Suppressor macrophage (primary cell): ENCODE results near the gene AGTRAP.

Experiments
- DNase-seq, 4 experiments: peaks; one replicate each; pipeline ENCODE4 v3.0.0-alpha.2; 2020 to 2022

The AGTRAP gene

DNA sequence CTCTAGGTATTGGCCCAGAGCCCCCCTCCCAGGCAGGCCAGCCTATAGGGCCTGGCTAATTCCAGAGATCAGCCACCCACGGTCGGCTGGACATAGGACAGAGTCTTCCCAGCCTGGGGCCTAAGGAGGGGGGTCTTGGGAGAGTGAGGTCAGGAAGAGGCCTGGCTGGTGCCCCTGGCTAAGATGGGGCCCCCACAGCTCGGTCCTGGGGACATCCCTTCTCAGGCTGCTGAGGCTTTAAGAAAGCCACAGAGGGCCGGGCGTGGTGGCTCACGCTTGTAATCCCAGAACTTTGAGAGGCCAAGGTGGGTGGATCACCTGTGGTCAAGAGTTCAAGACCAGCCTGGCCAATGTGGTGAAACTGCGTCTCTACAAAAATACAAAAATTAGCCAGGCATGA lies 28.6 kb downstream of the AGTRAP start:
- DNase-seq: no peak

DNA sequence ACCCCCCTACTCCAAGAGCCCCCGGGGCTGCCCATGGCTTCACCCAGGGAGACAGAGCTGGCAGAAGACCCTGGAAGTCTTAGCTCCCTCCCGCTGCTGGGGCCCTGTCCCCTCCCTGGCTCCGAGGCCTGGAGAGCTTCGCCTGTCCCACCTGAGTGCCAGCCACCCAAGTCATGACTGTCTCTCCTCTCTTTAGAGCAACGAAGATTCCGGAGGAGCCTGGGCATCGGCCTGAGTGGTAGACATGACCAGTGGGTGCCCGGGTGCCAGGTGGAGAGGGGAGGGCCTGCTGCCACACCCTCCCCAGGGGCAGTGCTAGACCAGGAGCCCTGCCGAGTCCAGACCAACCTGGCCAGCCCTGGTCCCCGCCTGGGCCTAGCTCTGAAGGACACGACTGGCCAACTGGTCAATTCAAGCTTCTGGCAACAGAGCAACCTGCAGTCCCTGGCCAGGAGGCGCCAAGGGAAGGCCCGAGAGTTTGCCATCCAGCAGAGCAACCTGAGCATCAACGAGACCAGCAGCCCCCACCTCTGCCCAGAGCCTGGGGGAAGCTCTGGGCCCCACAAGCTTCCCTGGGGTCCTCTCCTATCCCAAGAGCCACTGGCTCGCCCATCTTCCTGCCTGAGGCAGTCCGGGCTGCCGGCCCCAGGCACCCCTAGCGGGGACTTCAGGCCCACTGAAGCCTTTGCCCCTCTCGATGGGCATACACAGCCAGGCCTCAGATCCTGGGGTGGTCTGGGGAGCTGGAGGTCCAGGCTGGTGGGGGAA lies 29.9 kb downstream of the AGTRAP start:
- no peak for DNase-seq

DNA sequence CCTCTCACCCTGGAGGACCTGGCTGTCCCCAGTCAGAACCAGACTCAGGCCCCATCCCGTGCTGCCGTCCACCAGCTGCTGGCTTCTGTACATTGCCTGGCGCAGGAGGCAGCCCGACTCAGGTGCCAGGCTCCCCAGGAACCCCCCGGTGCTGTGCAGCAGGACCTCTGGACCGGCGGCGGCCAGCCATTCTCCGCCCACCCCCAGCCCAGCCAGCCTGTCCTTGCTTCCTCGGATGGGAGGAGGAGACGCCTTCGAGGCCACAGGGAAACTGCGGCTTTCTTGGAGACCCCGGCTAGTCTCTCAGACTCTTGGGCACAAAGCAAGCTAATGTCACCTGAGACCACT lies 30.5 kb downstream of the AGTRAP start:
- no peak for DNase-seq

- no peak for DNase-seq
Observed at GRCh38 chr1:11767922-11768704, 32.2 kb downstream of the AGTRAP start.

- DNase-seq: peak in 1 of 4 experiments; percentile 10
Observed at GRCh38 chr1:11768821-11769220, 32.9 kb downstream of the AGTRAP start.

GRCh38 chr1:11769274-11769673 lies 33.3 kb downstream of the AGTRAP start:
- DNase-seq: no peak

DNA sequence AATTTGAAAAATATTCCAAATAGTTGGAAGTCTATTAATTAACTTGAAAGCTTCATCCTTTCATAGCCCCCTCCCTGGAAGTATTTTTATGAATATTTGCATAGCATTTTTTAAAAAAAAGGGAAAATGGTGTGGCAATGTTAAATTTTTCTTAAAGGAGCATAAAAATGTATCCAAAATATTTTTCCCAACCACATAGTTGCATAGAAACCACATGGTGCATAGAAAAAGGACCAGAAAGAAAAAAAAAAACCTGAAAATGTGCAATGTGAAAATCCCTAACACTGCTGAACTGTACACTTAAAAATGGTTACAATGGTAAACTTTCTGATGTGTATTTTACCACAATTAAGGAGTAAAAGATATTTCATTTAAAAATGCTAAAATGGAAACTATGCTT lies 34.1 kb downstream of the AGTRAP start:
- DNase-seq: no peak

- DNase-seq: no peak
Observed at GRCh38 chr1:11771481-11772043, 35.6 kb downstream of the AGTRAP start.

GRCh38 chr1:11772458-11772857 lies 36.5 kb downstream of the AGTRAP start:
- DNase-seq: peak in 3 of 4 experiments; percentile 40 to 58 (median 48)

- no peak for DNase-seq
Observed at GRCh38 chr1:11774753-11775152, 38.8 kb downstream of the AGTRAP start.

DNA sequence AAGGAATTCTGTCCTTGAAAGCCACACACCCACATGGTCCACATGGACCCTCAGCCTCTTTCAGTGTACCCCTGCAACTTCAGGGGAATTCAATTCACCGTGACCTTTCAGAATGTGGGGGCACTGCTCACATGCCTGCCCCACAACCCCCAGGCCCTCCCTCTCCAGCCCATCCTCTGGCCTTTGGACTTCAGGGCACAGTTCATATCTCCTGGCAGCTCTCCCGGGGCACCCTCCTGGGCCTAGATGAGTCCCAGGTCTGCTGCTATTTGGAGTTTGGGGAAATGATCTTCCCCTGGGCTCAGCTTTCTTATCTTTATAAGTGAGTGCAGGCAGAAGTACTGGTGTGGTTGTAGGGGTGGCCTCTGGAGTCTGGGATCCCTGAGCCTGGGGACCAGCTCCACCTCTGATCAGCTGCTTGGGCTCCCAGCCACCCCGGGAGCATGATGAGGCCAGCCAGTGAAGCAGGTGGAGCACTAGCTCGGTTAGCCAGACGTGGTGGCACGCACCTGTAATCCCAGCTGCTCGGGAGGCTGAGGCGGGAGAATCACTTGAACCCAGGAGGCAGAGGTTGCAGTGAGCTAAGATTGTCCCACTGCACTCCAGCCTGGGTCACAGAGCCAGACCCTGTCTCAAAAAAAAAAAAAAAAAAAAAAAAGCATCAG lies 41.9 kb downstream of the AGTRAP start:
- DNase-seq: no peak

DNA sequence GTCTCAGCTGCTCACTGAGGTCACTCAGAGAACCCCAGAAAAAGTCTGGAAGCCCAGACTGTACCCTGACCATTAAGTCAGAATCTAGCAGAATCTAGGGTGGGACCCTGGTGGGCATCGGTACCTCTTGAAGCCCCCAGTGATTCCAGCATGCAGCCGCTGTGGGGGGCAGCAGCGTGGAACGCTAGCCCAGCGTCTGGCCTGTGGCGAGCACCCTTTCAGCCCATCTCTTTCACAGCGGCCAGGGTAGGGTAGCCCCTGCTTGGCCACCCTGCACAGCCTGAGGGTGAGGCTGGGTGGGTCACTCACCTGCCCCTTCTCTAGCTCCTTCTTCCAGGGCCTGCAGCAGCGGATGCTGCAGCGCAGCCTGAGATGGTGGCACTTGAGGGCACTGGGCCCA lies 42.4 kb downstream of the AGTRAP start:
- DNase-seq: no peak

DNA sequence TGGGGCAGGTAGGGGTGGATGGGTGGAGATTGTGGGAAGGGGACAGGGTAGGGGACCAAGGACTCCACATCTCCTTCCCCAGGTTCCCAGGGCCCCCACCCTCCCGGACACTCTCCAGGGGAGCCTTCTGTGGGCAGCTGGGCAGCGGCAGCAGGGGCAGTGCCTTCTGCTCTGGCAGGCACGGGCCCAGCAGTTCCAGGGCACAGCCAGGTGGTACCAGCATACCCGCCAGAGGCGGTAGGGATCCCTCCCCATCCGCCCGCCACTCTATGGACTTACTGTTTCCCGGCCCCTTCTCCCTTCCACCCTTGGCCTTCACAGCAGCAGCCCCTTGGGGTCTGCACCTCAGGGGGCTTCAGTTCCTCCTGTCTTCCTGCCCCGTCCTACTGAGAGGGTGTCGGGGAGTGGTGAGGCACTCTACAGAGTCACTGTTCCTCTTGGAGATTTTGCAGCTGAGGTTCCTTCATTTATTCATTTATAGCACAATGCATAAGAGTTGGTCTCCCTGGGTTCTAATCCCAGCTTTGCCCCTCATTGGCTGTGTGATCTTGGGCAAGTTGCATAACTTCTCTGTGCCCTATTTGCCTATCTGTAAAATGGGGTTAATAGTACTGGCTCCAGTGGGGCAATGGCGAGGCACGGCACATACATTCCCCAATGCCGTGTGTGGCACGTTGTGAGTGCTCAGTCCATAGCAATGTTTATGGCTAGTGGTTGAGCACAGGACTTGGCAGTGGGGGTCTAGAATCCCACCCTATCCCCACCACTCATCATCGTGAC lies 43.1 kb downstream of the AGTRAP start:
- no peak for DNase-seq

DNA sequence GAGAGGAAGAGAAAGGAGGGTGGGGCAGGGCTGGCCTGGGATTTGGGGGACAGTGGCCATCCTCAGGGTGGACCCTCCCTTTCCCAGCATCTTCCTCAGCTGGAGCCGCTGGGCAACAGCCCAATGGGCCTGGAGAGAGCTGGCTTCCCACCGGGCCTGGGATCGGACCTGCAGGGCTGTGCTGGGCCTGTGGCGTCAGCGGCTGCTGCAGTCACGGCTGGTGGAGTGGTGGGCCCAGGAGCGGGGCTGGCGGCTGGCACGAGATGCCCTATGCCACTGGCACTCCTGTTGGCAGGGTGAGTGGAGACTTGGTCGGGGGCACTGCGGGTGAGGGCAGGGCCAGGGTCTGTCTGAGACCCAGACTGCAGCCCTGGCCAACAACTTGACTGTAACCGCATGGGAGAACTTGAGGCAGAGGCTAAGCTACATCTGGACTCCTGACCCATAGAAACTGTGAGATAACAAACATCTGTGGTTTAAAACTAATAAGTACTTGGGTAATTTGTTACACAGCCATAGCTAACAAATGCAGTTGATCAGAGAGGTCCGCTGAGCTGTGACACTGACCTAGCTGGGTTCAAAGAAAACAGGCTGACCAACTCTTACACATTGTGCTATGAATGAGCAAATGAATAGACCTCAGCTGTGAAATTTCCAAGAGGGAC lies 43.9 kb downstream of the AGTRAP start:
- no peak for DNase-seq

DNA sequence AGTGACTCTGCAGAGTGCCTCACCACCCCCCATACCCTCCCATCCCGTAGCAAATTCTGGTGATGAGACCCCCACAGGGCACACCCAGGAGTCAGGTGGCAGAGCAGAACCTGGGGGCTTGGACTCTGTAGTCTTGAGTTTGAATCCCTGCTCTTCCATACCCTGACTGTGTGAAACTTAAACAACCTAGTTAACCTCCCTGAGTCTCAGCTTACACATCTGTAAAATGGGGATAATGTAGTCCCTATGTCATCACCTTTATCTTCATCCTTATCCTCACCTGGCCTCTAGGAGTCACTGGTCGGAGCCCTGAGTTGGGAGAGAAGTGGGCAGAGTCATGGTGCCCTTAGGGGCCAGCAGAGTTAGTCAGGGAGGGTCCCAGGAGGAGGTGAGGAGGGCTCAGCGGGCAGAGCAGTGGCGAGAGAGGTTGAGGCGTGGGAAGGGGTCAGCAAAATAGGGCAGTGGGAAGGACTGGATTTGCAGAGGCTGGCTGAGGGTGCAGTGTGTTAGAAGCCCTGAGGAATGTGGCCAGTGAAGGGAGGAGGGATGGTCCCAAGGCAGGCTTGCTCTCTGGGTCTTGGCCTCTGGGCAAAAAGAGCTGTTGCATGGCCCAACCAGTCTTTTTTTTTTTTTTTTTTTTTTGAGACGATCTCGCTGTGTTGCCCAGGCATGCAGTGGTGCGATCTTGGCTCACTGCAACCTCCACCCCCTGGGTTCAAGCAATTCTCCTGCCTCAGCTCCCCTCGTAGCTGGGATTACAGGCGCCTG lies 44.6 kb downstream of the AGTRAP start:
- no peak for DNase-seq

- DNase-seq: no peak
Observed at GRCh38 chr1:11781297-11781696, 45.4 kb downstream of the AGTRAP start.

DNA sequence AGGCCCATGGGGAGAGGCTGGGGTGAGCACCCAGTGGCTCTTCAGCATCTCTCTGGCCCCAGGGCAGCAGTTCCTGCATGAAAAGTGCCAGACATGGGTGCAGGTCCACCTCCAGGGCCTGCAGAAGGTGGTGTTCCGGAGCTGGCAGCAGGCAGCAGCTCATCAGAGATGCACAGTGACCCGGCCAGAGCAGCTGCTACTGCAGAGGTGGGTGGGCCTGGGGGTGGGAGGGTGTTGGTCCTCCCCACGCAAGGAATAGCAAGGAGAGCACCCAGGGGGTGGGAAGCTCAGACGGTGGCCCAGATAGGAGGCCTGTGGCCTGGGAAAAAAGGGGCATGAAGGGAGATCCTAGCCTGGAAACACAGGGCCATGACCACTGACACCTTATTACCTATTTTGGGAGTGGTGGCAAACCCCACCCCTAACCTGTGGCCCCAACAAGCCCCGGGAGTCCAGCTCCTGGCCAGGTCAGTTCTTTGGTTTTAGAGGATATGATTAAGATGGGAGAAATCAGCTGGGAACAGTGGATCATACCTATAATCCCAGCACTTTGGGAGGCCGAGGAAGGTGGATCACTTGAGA lies 46.3 kb downstream of the AGTRAP start:
- no peak for DNase-seq

DNA sequence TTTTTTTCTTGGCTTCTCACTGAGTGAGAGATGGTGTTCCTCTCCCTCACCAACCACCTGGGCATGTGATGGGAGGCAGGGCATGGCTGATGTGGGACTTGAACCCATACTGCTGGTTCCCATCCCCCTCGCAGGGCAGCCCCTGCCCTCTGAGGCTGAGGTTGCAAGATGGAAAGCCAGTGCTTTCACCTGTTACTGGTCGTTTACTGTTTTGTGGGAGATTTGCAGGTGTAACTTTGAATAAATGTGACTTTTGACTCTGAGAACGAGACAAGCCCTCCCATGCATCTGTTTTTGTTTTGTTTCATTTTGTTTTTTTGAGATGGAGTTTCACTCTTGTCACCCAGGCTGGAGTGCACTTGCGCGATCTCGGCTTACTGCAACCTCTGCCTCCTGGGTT lies 47.6 kb downstream of the AGTRAP start:
- DNase-seq: no peak

- no peak for DNase-seq
Observed at GRCh38 chr1:11784256-11784992, 48.5 kb downstream of the AGTRAP start.
